A673 (cell line): ENCODE data around the gene ASPG.

Experiments used
- CTCF ChIP-seq: fragments of 300-800, 200-600 bp; sonication (generic); conservative IDR thresholded peaks from 2 replicates; pipeline ENCODE4 v1.5.1; 2017; ENCODE audit warnings: low read depth, mild to moderate bottlenecking, antibody characterized with exemption, low read length, moderate library complexity, mixed read lengths
- EZH2 ChIP-seq: fragments of 200-600 bp; sonication (generic); IDR thresholded peaks from 2 replicates; pipeline ENCODE4 v1.6.1; 2017; ENCODE audit warnings: borderline replicate concordance, low read depth, mild to moderate bottlenecking, mixed read lengths, antibody characterized with exemption, low read length; ENCODE audit not compliant: poor library complexity, severe bottlenecking

GRCh38 chr14:104133496-104133895, 48.0 kb downstream of the ASPG start:
- no peak for TF ChIP-seq CTCF
- TF ChIP-seq EZH2, result no peak
